Cardiac muscle cell (in vitro differentiated cells and primary cell): Measurements from ENCODE around the gene CADM1. TPM values are rescaled to one million over a fixed set of nuclear protein-coding genes. Genes with fewer than 3 reads are reported as not detected.

Source experiments
- DNase-seq, 2 donors: peaks; one replicate each; pipeline versions ENCODE4 v3.0.0 to v3.0.0-alpha.2; 2010 to 2017; ENCODE audit warnings: low read depth in 1 of 2, low spot score in 1 of 2
- H3K27ac ChIP-seq: fragments of 200-600 bp; sonication (generic); 2 replicates; pipeline ENCODE4 v1.5.1; 2016
- H3K27me3 ChIP-seq: fragments of 200-600 bp; sonication (generic); 2 replicates; pipeline ENCODE4 v1.6.0; 2016; ENCODE audit warnings: control low read depth
- H3K36me3 ChIP-seq: fragments of 200-600 bp; sonication (generic); 2 replicates; pipeline ENCODE4 v1.5.1; 2016; ENCODE audit warnings: control low read depth
- H3K4me1 ChIP-seq: fragments of 200-600 bp; sonication (generic); 2 replicates; pipeline ENCODE4 v1.8.1; 2017; ENCODE audit warnings: low read depth, mild to moderate bottlenecking, mixed run types
- H3K4me3 ChIP-seq: fragments of 200-600 bp; sonication (generic); 2 replicates; pipeline ENCODE4 v1.5.1; 2016; ENCODE audit warnings: mild to moderate bottlenecking
- H3K9me3 ChIP-seq: fragments of 200-600 bp; sonication (generic); 2 replicates; pipeline ENCODE4 v1.5.1; 2017; ENCODE audit warnings: low read depth, mild to moderate bottlenecking, control low read depth
- CTCF ChIP-seq: IDR thresholded peaks from 2 replicates; pipeline ENCODE4 v1.5.1; 2012; ENCODE audit warnings: low read depth, mild to moderate bottlenecking, low read length
- polyA plus RNA-seq: library from polyadenylated mRNA; unstranded; fragments of >200 nt; fragmentation: Nextera tagmentation; extraction: Ambion mirVana; gene quantifications from 2 replicates; pipeline ENCODE4 v1.2.1, GENCODE V29; 2016
- total RNA-seq: library from RNA; depleted of rRNA; stranded (reverse); fragments of >200 nt; gene quantifications from 2 replicates; pipeline ENCODE4 v1.2.3, GENCODE V29; 2016

CADM1 gene
- total and polyA plus RNA-seq, 2 experiments from 2014 or later: 113 to 149 TPM

GRCh38 chr11:115237578-115237977 is 266.6 kb downstream of the CADM1 start:
- no peak overlapping the region for H3K4me3 ChIP-seq
- H3K27ac ChIP-seq: no peak overlapping the region
- H3K36me3 ChIP-seq: no peaks in the 10 kb centered on the region
- no peaks in the 10 kb centered on the region for H3K9me3 ChIP-seq
- H3K4me1 ChIP-seq: peaks cover 11% of the 10 kb centered on the region
- no peaks in the 10 kb centered on the region for H3K27me3 ChIP-seq
- DNase-seq: no peak
- TF ChIP-seq CTCF: no peak

GRCh38 chr11:115234794-115235193 is 269.4 kb downstream of the CADM1 start:
- Histone ChIP-seq H3K4me3 (no peak overlapping the region), H3K4me1 (peaks cover 5% of the 10 kb centered on the region), H3K36me3 (no peaks in the 10 kb centered on the region), H3K27me3 (no peaks in the 10 kb centered on the region), H3K27ac (no peak overlapping the region), H3K9me3 (no peaks in the 10 kb centered on the region)
- no peak for TF ChIP-seq CTCF
- no peak for DNase-seq

GRCh38 chr11:115226556-115226955 is 277.7 kb downstream of the CADM1 start:
- peaks cover 6% of the 10 kb centered on the region for H3K4me1 ChIP-seq
- peak overlapping the region; percentile 59 for H3K27ac ChIP-seq
- no peak overlapping the region for H3K4me3 ChIP-seq
- no peaks in the 10 kb centered on the region for H3K36me3 ChIP-seq
- H3K9me3 ChIP-seq: no peaks in the 10 kb centered on the region
- no peaks in the 10 kb centered on the region for H3K27me3 ChIP-seq
- TF ChIP-seq CTCF: no peak
- DNase-seq: peak; percentile 9 to 42

GRCh38 chr11:115224551-115224950 is 279.7 kb downstream of the CADM1 start:
- no peaks in the 10 kb centered on the region for H3K9me3 ChIP-seq
- H3K4me1 ChIP-seq: peaks cover 15% of the 10 kb centered on the region
- DNase-seq: no peak
- H3K36me3 ChIP-seq: no peaks in the 10 kb centered on the region
- no peak for TF ChIP-seq CTCF
- H3K4me3 ChIP-seq: no peak overlapping the region
- no peaks in the 10 kb centered on the region for H3K27me3 ChIP-seq
- H3K27ac ChIP-seq: no peak overlapping the region

GRCh38 chr11:115222863-115223530 is 281.2 kb downstream of the CADM1 start:
- peaks cover 28% of the 10 kb centered on the region for H3K4me1 ChIP-seq
- no peaks in the 10 kb centered on the region for H3K36me3 ChIP-seq
- no peaks in the 10 kb centered on the region for H3K9me3 ChIP-seq

More at GRCh38 chr11:115222863-115223530, 281.2 kb downstream of the CADM1 start:
- TF ChIP-seq CTCF: no peak
- Histone ChIP-seq H3K27ac (no peak overlapping the region), H3K27me3 (no peaks in the 10 kb centered on the region), H3K4me3 (no peak overlapping the region)
- DNase-seq: no peak
